ENCODE measurements around the gene WWC1.
"Not testable (repeated sequence)": the region's sequence is repeated elsewhere in the genome, so short reads cannot be mapped to it uniquely, and the experiment has no call there.

Gene WWC1

GRCh38 chr5:168434001-168434400, 142.6 kb downstream of the WWC1 start:
- no peak for DNase-seq (ENCODE audit: low read depth in 3 of 3, low spot score in 1 of 3)

- no peak for DNase-seq (ENCODE audit: low read depth in 3 of 3, low spot score in 1 of 3)
Observed at GRCh38 chr5:168434746-168435321, 143.4 kb downstream of the WWC1 start.

GRCh38 chr5:168435340-168435739, 143.9 kb downstream of the WWC1 start:
- DNase-seq (ENCODE audit: low read depth in 3 of 3, low spot score in 1 of 3): not testable (repeated sequence)

- no peak for DNase-seq (ENCODE audit: low read depth in 3 of 3, low spot score in 1 of 3)
Observed at GRCh38 chr5:168438349-168438748, 146.9 kb downstream of the WWC1 start.

- no peak for DNase-seq (ENCODE audit: low read depth in 3 of 3, low spot score in 1 of 3)
Observed at GRCh38 chr5:168443533-168443932, 152.1 kb downstream of the WWC1 start.

GRCh38 chr5:168443950-168444700, 152.7 kb downstream of the WWC1 start:
- DNase-seq (ENCODE audit: low read depth in 3 of 3, low spot score in 1 of 3): no peak

GRCh38 chr5:168446983-168447619, 155.7 kb downstream of the WWC1 start:
- DNase-seq (ENCODE audit: low read depth in 3 of 3, low spot score in 1 of 3): no peak

- no peak for DNase-seq (ENCODE audit: low read depth in 3 of 3, low spot score in 1 of 3)
Observed at GRCh38 chr5:168447808-168448207, 156.4 kb downstream of the WWC1 start.

GRCh38 chr5:168449166-168449565, 157.7 kb downstream of the WWC1 start:
- no peak for DNase-seq (ENCODE audit: low read depth in 3 of 3, low spot score in 1 of 3)

- DNase-seq (ENCODE audit: low read depth in 3 of 3, low spot score in 1 of 3): no peak
Observed at GRCh38 chr5:168451565-168451964, 160.1 kb downstream of the WWC1 start.

GRCh38 chr5:168455201-168455600, 163.8 kb downstream of the WWC1 start:
- DNase-seq (ENCODE audit: low read depth in 3 of 3, low spot score in 1 of 3): no peak

GRCh38 chr5:168457542-168457941, 166.1 kb downstream of the WWC1 start:
- DNase-seq (ENCODE audit: low read depth in 3 of 3, low spot score in 1 of 3): no peak

GRCh38 chr5:168460606-168461005, 169.2 kb downstream of the WWC1 start:
- DNase-seq (ENCODE audit: low read depth in 3 of 3, low spot score in 1 of 3): no peak

- no peak for DNase-seq (ENCODE audit: low read depth in 3 of 3, low spot score in 1 of 3)
Observed at GRCh38 chr5:168463081-168463480, 171.6 kb downstream of the WWC1 start.

GRCh38 chr5:168464214-168464613, 172.8 kb downstream of the WWC1 start:
- DNase-seq (ENCODE audit: low read depth in 3 of 3, low spot score in 1 of 3): no peak

GRCh38 chr5:168464641-168465040, 173.2 kb downstream of the WWC1 start:
- DNase-seq (ENCODE audit: low read depth in 3 of 3, low spot score in 1 of 3): no peak

GRCh38 chr5:168467755-168468330, 176.4 kb downstream of the WWC1 start:
- DNase-seq (ENCODE audit: low read depth in 3 of 3, low spot score in 1 of 3): no peak

- no peak for DNase-seq (ENCODE audit: low read depth in 3 of 3, low spot score in 1 of 3)
Observed at GRCh38 chr5:168468836-168469235, 177.4 kb downstream of the WWC1 start.

- DNase-seq (ENCODE audit: low read depth in 3 of 3, low spot score in 1 of 3): no peak
Observed at GRCh38 chr5:168469816-168470215, 178.4 kb downstream of the WWC1 start.

- DNase-seq (ENCODE audit: low read depth in 3 of 3, low spot score in 1 of 3): no peak
Observed at GRCh38 chr5:168471785-168472184, 180.3 kb downstream of the WWC1 start.

GRCh38 chr5:168472329-168472728, 180.9 kb downstream of the WWC1 start:
- no peak for DNase-seq (ENCODE audit: low read depth in 3 of 3, low spot score in 1 of 3)

GRCh38 chr5:168474319-168474718, 182.9 kb downstream of the WWC1 start:
- DNase-seq (ENCODE audit: low read depth in 3 of 3, low spot score in 1 of 3): no peak

All from stimulated activated CD4-positive, alpha-beta T cell treated with anti-CD3 and anti-CD28 coated beads, TNF-alpha, amount 100 ng/mL, for 1 hour (primary cell).